ENCODE results near the gene TMEM145.
A peak's percentile ranks its signal among the peaks of the same experiment; 100 is the strongest.

Gene TMEM145

DNA sequence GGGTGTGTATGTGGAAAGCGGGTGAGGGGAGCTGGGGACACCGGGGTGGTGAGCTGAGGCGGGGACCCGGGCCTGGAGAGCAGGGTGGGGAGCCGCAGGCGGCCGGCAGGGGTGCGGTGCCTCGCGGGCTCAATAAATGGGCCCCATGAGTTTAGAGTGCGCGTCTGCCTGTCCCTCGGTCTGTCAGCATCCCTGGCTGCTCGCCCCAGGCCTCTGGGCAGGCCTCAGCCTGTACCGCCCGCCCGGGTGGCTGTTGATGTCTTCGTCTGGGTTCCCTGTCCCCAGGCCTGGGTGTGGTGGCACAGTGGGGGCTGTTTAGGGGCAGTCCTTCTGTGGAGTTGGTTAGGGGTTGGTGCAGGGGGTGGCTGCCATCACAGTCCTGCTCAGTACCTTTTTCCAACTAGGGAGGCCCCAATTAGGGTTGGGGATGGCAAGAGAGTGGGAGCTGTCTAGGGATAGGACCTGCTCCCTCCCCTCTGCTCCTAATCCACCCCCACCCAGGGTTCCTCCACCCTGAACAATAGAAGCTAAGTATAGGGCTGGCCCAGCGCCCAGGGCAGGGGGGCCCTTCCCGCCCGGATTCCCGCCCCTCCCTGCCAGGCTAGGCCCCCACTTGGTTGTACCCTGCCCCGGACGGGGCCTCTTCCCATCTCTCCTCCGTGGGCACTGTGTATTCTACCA is 31.8 kb upstream of the TMEM145 start:
- H3K4me1 ChIP-seq (ENCODE audit: low read length), result peaks cover 56% of the 10 kb centered on the region
- H3K4me2 ChIP-seq (ENCODE audit: low read length), result peak overlapping the region; percentile 96
- no peaks in the 10 kb centered on the region for H3K27me3 ChIP-seq (ENCODE audit: low read depth, low read length)
- no peak overlapping the region for H3K27ac ChIP-seq (ENCODE audit: low read length)
- H2AFZ ChIP-seq (ENCODE audit: low read depth, low read length), result no peak overlapping the region
- no peaks in the 10 kb centered on the region for H3K36me3 ChIP-seq (replicated peaks; ENCODE audit: low read depth, low read length)
- H3K79me2 ChIP-seq (ENCODE audit: low read length), result peaks cover 22% of the 10 kb centered on the region
- H3K9ac ChIP-seq (ENCODE audit: low read length), result peak overlapping the region; percentile 95
- H3K4me3 ChIP-seq (ENCODE audit: low read length), result peak overlapping the region; percentile 85
- peaks cover 16% of the 10 kb centered on the region for H4K20me1 ChIP-seq (ENCODE audit: insufficient read depth, low read length)
- TF ChIP-seq EZH2phosphoT487 (IDR thresholded peaks at IDR 0.05; ENCODE audit: low read depth) (no peak), CTCF (IDR thresholded peaks at IDR 0.05; ENCODE audit: low read depth, low read length) (no peak)
- H3K9me3 ChIP-seq (ENCODE audit: insufficient read depth, low read length), result no peaks in the 10 kb centered on the region

GRCh38 chr19:42281827-42282762 is 31.0 kb upstream of the TMEM145 start:
- Histone ChIP-seq H3K9ac (ENCODE audit: low read length) (peak overlapping the region; percentile 95), H3K4me1 (ENCODE audit: low read length) (peaks cover 50% of the 10 kb centered on the region), H3K4me3 (ENCODE audit: low read length) (peak overlapping the region; percentile 85), H2AFZ (ENCODE audit: low read depth, low read length) (no peak overlapping the region), H3K27me3 (ENCODE audit: low read depth, low read length) (no peaks in the 10 kb centered on the region), H4K20me1 (ENCODE audit: insufficient read depth, low read length) (peaks cover 16% of the 10 kb centered on the region), H3K9me3 (ENCODE audit: insufficient read depth, low read length) (no peaks in the 10 kb centered on the region), H3K27ac (ENCODE audit: low read length) (no peak overlapping the region), H3K36me3 (replicated peaks; ENCODE audit: low read depth, low read length) (no peaks in the 10 kb centered on the region), H3K4me2 (ENCODE audit: low read length) (peak overlapping the region; percentile 96), H3K79me2 (ENCODE audit: low read length) (peaks cover 22% of the 10 kb centered on the region)
- TF ChIP-seq EZH2phosphoT487 (IDR thresholded peaks at IDR 0.05; ENCODE audit: low read depth) (no peak), CTCF (IDR thresholded peaks at IDR 0.05; ENCODE audit: low read depth, low read length) (no peak)

- TF ChIP-seq CTCF (IDR thresholded peaks at IDR 0.05; ENCODE audit: low read depth, low read length), result no peak
- no peak for TF ChIP-seq EZH2phosphoT487 (IDR thresholded peaks at IDR 0.05; ENCODE audit: low read depth)
- Histone ChIP-seq H3K27me3 (ENCODE audit: low read depth, low read length) (no peaks in the 10 kb centered on the region), H3K27ac (ENCODE audit: low read length) (peak overlapping the region; percentile 36; the same call in 1 of the 2 replicates), H3K4me3 (ENCODE audit: low read length) (peak overlapping the region; percentile 78), H3K79me2 (ENCODE audit: low read length) (peaks cover 22% of the 10 kb centered on the region), H3K9ac (ENCODE audit: low read length) (peak overlapping the region; percentile 69; the same call in 1 of the 2 replicates), H3K9me3 (ENCODE audit: insufficient read depth, low read length) (no peaks in the 10 kb centered on the region), H4K20me1 (ENCODE audit: insufficient read depth, low read length) (peaks cover 16% of the 10 kb centered on the region), H2AFZ (ENCODE audit: low read depth, low read length) (no peak overlapping the region), H3K4me2 (ENCODE audit: low read length) (peak overlapping the region; percentile 96), H3K4me1 (ENCODE audit: low read length) (peaks cover 49% of the 10 kb centered on the region), H3K36me3 (replicated peaks; ENCODE audit: low read depth, low read length) (peaks cover 7% of the 10 kb centered on the region)
Measured at GRCh38 chr19:42282819-42283187, 30.3 kb upstream of the TMEM145 start.

Measured in OCI-LY3 (cell line).